H1 (cell line): ENCODE results near the gene PRPS1. TPM values are rescaled to one million over a fixed set of nuclear protein-coding genes. Genes with fewer than 3 reads are reported as not detected.

Experiments
- CTCF ChIA-PET: fragments of 300-600 bp; sonication (Branson Sonifier 250); formaldehyde crosslinking; loops from one replicate; lab custom pipeline; 2021; ENCODE audit not compliant: partially characterized antibody; lab: Charles Lee
- POLR2A ChIA-PET: fragments of 300-600 bp; sonication (Branson Sonifier 250); formaldehyde crosslinking; loops from one replicate; lab custom pipeline; 2021; ENCODE audit warnings: inconsistent platforms; ENCODE audit not compliant: partially characterized antibody; lab: Charles Lee
- DNase-seq, 2 experiments: peaks; one replicate each; pipeline versions ENCODE4 v3.0.0 to v3.0.0-alpha.2; 2010 to 2022; ENCODE audit warnings: low spot score in 2 of 2, low read depth in 1 of 2, mixed read lengths in 1 of 2
- FAIRE-seq: peaks from 2 replicates; lab custom pipeline; 2011; peaks lifted over from hg19 to GRCh38; lab: Jason Lieb, UNC
- H2AFZ ChIP-seq: 2 replicates; pipeline ENCODE4 v1.8.1; 2012; ENCODE audit warnings: low read length, inconsistent platforms
- H2AK5ac ChIP-seq: 2 replicates; pipeline ENCODE4 v1.6.1; 2013; ENCODE audit warnings: low read depth, low read length
- H2BK120ac ChIP-seq: replicated peaks from 2 replicates; pipeline ENCODE3; 2013; ENCODE audit warnings: low read depth, low read length, inconsistent platforms
- H2BK12ac ChIP-seq: 2 replicates; pipeline ENCODE4 v1.6.1; 2013; ENCODE audit warnings: low read depth, low read length
- H2BK15ac ChIP-seq: 2 replicates; pipeline ENCODE4 v1.6.1; 2013; ENCODE audit warnings: low read length
- H2BK20ac ChIP-seq: 2 replicates; pipeline ENCODE4 v1.6.1; 2013; ENCODE audit warnings: low read length
- H2BK5ac ChIP-seq: 2 replicates; pipeline ENCODE4 v1.6.1; 2013; ENCODE audit warnings: low read depth, low read length
- H3K14ac ChIP-seq: 2 replicates; pipeline ENCODE4 v1.6.1; 2013; ENCODE audit warnings: inconsistent platforms; ENCODE audit not compliant: insufficient read length
- H3K18ac ChIP-seq: 2 replicates; pipeline ENCODE4 v1.6.1; 2013; ENCODE audit warnings: low read length; ENCODE audit errors: extremely low read depth
- H3K23ac ChIP-seq: 2 replicates; pipeline ENCODE4 v1.6.1; 2013; ENCODE audit warnings: inconsistent platforms; ENCODE audit not compliant: insufficient read length
- H3K23me2 ChIP-seq: 2 replicates; pipeline ENCODE4 v1.6.1; 2013; ENCODE audit warnings: low read depth, low read length
- H3K27ac ChIP-seq: 2 replicates; pipeline ENCODE4 v1.6.1; 2011; ENCODE audit warnings: low read depth, low read length, inconsistent platforms
- H3K27me3 ChIP-seq, 4 experiments: replicated peaks in 1 of 4; 1 replicate in 1 of 4; 2 replicates in 3 of 4; pipeline versions ENCODE4 v1.6.1 to v1.8.1; 2011 to 2013; ENCODE audit warnings: low read length in 3 of 4, mild to moderate bottlenecking in 3 of 4, inconsistent platforms in 2 of 4, mixed read lengths in 2 of 4, moderate library complexity in 1 of 4; ENCODE audit not compliant: control insufficient read depth in 3 of 4, insufficient read depth in 3 of 4; ENCODE audit errors: extremely low read depth in 1 of 4
- H3K36me3 ChIP-seq, 4 experiments: 2 replicates each; pipeline versions ENCODE4 v1.6.1 to v1.8.1; 2011 to 2013; ENCODE audit warnings: mild to moderate bottlenecking in 4 of 4, low read length in 3 of 4, moderate library complexity in 2 of 4, control low read depth in 1 of 4, inconsistent platforms in 1 of 4; ENCODE audit not compliant: insufficient read depth in 4 of 4, control insufficient read depth in 2 of 4
- H3K4ac ChIP-seq: replicated peaks from 2 replicates; pipeline ENCODE3; 2013; ENCODE audit warnings: low read length, low read depth, mixed read lengths, inconsistent platforms; ENCODE audit not compliant: insufficient read length
- H3K4me1 ChIP-seq, 4 experiments: replicated peaks in 1 of 4; 1 replicate in 1 of 4; 2 replicates in 3 of 4; pipeline versions ENCODE4 v1.6.1 to v1.8.1; 2011 to 2013; ENCODE audit warnings: low read length in 3 of 4, inconsistent platforms in 2 of 4, mixed read lengths in 1 of 4; ENCODE audit not compliant: insufficient read depth in 4 of 4, control insufficient read depth in 3 of 4
- H3K4me2 ChIP-seq, 2 experiments: 2 replicates each; pipeline versions ENCODE4 v1.6.1 to v1.8.1; 2011 to 2013; ENCODE audit warnings: low read depth in 2 of 2, low read length in 2 of 2, control low read depth in 1 of 2, inconsistent platforms in 1 of 2, mild to moderate bottlenecking in 1 of 2; ENCODE audit not compliant: insufficient read depth in 1 of 2
- H3K4me3 ChIP-seq, 4 experiments: fragments of 200-600, 300-600 bp in 1 of 4; sonication (generic), shearing (Covaris generic), sonication (Bioruptor Twin) in 1 of 4; 2 replicates each; pipeline versions ENCODE4 v1.5.1 to v1.8.1; 2011 to 2016; ENCODE audit warnings: low read length in 4 of 4, low read depth in 3 of 4, control low read depth in 2 of 4, inconsistent platforms in 2 of 4, mild to moderate bottlenecking in 2 of 4, mixed read lengths in 1 of 4, moderate library complexity in 1 of 4; ENCODE audit not compliant: insufficient read depth in 2 of 4; ENCODE audit errors: extremely low read depth in 1 of 4
- H3K56ac ChIP-seq: replicated peaks from 2 replicates; pipeline ENCODE3; 2013; ENCODE audit warnings: low read depth, mild to moderate bottlenecking, mixed read lengths, low read length, inconsistent platforms; ENCODE audit not compliant: insufficient read length
- H3K79me1 ChIP-seq: 2 replicates; pipeline ENCODE4 v1.6.1; 2013; ENCODE audit warnings: low read depth, low read length, control low read depth
- H3K79me2 ChIP-seq, 2 experiments: 2 replicates each; pipeline versions ENCODE4 v1.6.1 to v1.8.1; 2012 to 2013; ENCODE audit warnings: low read length in 2 of 2, mild to moderate bottlenecking in 2 of 2, inconsistent platforms in 1 of 2; ENCODE audit not compliant: insufficient read depth in 2 of 2, control insufficient read depth in 1 of 2
- H3K9ac ChIP-seq, 4 experiments: replicated peaks in 1 of 4; 1 replicate in 1 of 4; 2 replicates in 3 of 4; pipeline versions ENCODE4 v1.6.1 to v1.8.1; 2011 to 2013; ENCODE audit warnings: low read depth in 3 of 4, low read length in 3 of 4, control low read depth in 2 of 4, mild to moderate bottlenecking in 2 of 4, moderate library complexity in 2 of 4, inconsistent platforms in 1 of 4; ENCODE audit errors: extremely low read depth in 1 of 4
- H3K9me3 ChIP-seq, 2 experiments: 2 replicates each; pipeline versions ENCODE4 v1.6.1 to v1.8.1; 2012 to 2013; ENCODE audit warnings: mild to moderate bottlenecking in 2 of 2, moderate library complexity in 2 of 2, control low read depth in 1 of 2, inconsistent platforms in 1 of 2, low read depth in 1 of 2, low read length in 1 of 2, mixed read lengths in 1 of 2; ENCODE audit not compliant: insufficient read depth in 2 of 2
- H4K20me1 ChIP-seq, 2 experiments: replicated peaks in 1 of 2; 2 replicates each; pipeline versions ENCODE3 to v1.8.1; 2011 to 2013; ENCODE audit warnings: inconsistent platforms in 2 of 2, low read length in 2 of 2, mild to moderate bottlenecking in 1 of 2; ENCODE audit not compliant: insufficient read depth in 2 of 2, control insufficient read depth in 1 of 2
- H4K5ac ChIP-seq: 2 replicates; pipeline ENCODE4 v1.6.1; 2013; ENCODE audit warnings: low read length, low read depth, mixed read lengths, inconsistent platforms; ENCODE audit not compliant: insufficient read length
- H4K8ac ChIP-seq: 2 replicates; pipeline ENCODE4 v1.8.0; 2013; ENCODE audit warnings: mild to moderate bottlenecking, moderate library complexity, low read length, inconsistent platforms; ENCODE audit not compliant: insufficient read depth; ENCODE audit errors: extremely low read depth
- H4K91ac ChIP-seq: replicated peaks from 2 replicates; pipeline ENCODE3; 2013; ENCODE audit warnings: low read length, mixed read lengths, inconsistent platforms; ENCODE audit not compliant: insufficient read length
- BRCA1 ChIP-seq: IDR thresholded peaks from 2 replicates; pipeline ENCODE4 v1.6.1; 2012; ENCODE audit warnings: low read depth, low read length, improper control_type of control experiment
- CHD2 ChIP-seq: IDR thresholded peaks from 2 replicates; pipeline ENCODE4 v1.6.1; 2012; ENCODE audit warnings: low read length, improper control_type of control experiment
- CTCF ChIP-seq, 3 experiments: IDR thresholded peaks; 1 replicate in 2 of 3; 2 replicates in 1 of 3; pipeline versions ENCODE4 v1.5.1 to v1.6.1; 2011; ENCODE audit warnings: low read length in 3 of 3, mild to moderate bottlenecking in 3 of 3, inconsistent platforms in 2 of 3, low read depth in 1 of 3, moderate library complexity in 1 of 3; ENCODE audit not compliant: insufficient read depth in 1 of 3; ENCODE audit errors: control extremely low read depth in 1 of 3
- FOSL1 ChIP-seq: IDR thresholded peaks from 2 replicates; pipeline ENCODE4 v1.6.1; 2011; ENCODE audit warnings: mild to moderate bottlenecking, low read depth, low read length, moderate library complexity; ENCODE audit not compliant: insufficient read depth
- JUND ChIP-seq: IDR thresholded peaks from 2 replicates; pipeline ENCODE4 v1.6.1; 2011; ENCODE audit warnings: mild to moderate bottlenecking, improper control_type of control experiment, low read length
- MAX ChIP-seq: IDR thresholded peaks from 2 replicates; pipeline ENCODE4 v1.6.1; 2012; ENCODE audit warnings: inconsistent platforms
- POLR2A ChIP-seq, 2 experiments: IDR thresholded peaks; 1 replicate in 1 of 2; 2 replicates in 1 of 2; pipeline ENCODE4 v1.6.1; 2011; ENCODE audit warnings: low read depth in 2 of 2, low read length in 2 of 2, mild to moderate bottlenecking in 2 of 2; ENCODE audit errors: control extremely low read depth in 1 of 2
- RAD21 ChIP-seq, 2 experiments: IDR thresholded peaks in 1 of 2; conservative IDR thresholded peaks in 1 of 2; 2 replicates each; pipeline ENCODE4 v1.6.1; 2011; ENCODE audit warnings: low read depth in 2 of 2, low read length in 2 of 2, improper control_type of control experiment in 1 of 2, inconsistent platforms in 1 of 2, mild to moderate bottlenecking in 1 of 2, moderate library complexity in 1 of 2
- SP1 ChIP-seq: IDR thresholded peaks from 2 replicates; pipeline ENCODE4 v1.6.1; 2011; ENCODE audit warnings: low read depth, low read length
- WGBS, 2 experiments: shearing (Covaris generic) in 1 of 2; methylation state at CpG; one replicate each; pipeline versions ENCODE4 v1.1.6 to v1.1.7; 2013 to 2015; ENCODE audit warnings: low lambda C conversion rate in 2 of 2, mixed read lengths in 2 of 2, inconsistent platforms in 1 of 2, low coverage in 1 of 2, missing lambda C conversion rate in 1 of 2; ENCODE audit not compliant: insufficient replicate concordance in 2 of 2, insufficient coverage in 1 of 2, insufficient read length in 1 of 2; ENCODE audit errors: extremely low coverage in 1 of 2, missing lambda C conversion rate in 1 of 2; 5-methylcytosine and 5-hydroxymethylcytosine counted together
- polyA plus RNA-seq, 7 experiments: library from polyadenylated mRNA; depleted of rRNA in 3 of 7; stranded (reverse) in 5 of 7; unstranded in 2 of 7; fragments of >200 nt in 5 of 7; fragments of 200-250 nt in 2 of 7; gene quantifications; 1 replicate in 5 of 7; 2 replicates in 1 of 7; 4 replicates in 1 of 7; pipeline versions ENCODE4 v1.2.1 to v1.2.3, GENCODE V29; 2011 to 2013; ENCODE audit warnings: missing spikeins in 2 of 7, mixed read lengths in 2 of 7
- total RNA-seq: library from RNA; stranded (reverse); fragmentation: NEBNext Ultra II Directional; extraction: Animal tissue kit (Norgen Biotek cat#: 25700); gene quantifications from 2 replicates; pipeline ENCODE4 v1.2.1, GENCODE V29; 2021

PRPS1 gene
- total and polyA plus RNA-seq, 2 of the 8 experiments (the other 6 are each of a cell fraction or from before 2014, with no cell fraction given) = 90.1 to 110 TPM

- H3K4me1 ChIP-seq = no peaks in the 10 kb centered on the region; a peak in 1 of 7 replicates
- peaks cover 0 to 5% of the 10 kb centered on the region in 2 experiments for H4K20me1 ChIP-seq
- no peak overlapping the region for H3K56ac ChIP-seq
- CTCF ChIA-PET = interaction anchor here (0.6 to 2.4 kb wide), 10 partner anchors 11 to 148 kb away, joined by 3 to 11 read pairs (median 3); partner anchors contain the start of gene NCBP2L
- TF ChIP-seq CTCF (IDR thresholded peaks at IDR 0.05; ENCODE audit: control extremely low read depth in 1 of 3, insufficient read depth in 1 of 3, low read depth in 1 of 3, low read length in 3 of 3) (peak in 1 of 3 experiments; percentile 19; a peak in 1 of 4 replicates), FOSL1 (no peak), RAD21 (IDR thresholded peaks at IDR 0.05 in 1 of 2, conservative IDR thresholded peaks at IDR 0.05 in 1 of 2; ENCODE audit: low read depth in 2 of 2, low read length in 2 of 2) (peak in 1 of 2 experiments; percentile 15; a peak in 1 of 4 replicates), POLR2A (IDR thresholded peaks at IDR 0.05; ENCODE audit: control extremely low read depth in 1 of 2, low read depth in 2 of 2, low read length in 2 of 2) (no peak), JUND (no peak), BRCA1 (no peak), MAX (no peak), SP1 (no peak), CHD2 (no peak)
- no peak overlapping the region for H2BK20ac ChIP-seq
- peak overlapping the region; percentile 74 to 94 (median 87) for H3K4me3 ChIP-seq
- no peak overlapping the region for H3K23ac ChIP-seq
- DNase-seq (no peak), FAIRE-seq (peak; percentile 28)
- H3K79me2 ChIP-seq = peaks cover 0 to 56% of the 10 kb centered on the region in 2 experiments; a peak in 3 of 4 replicates
- H3K23me2 ChIP-seq = peaks cover 2% of the 10 kb centered on the region; the same call in 1 of the 2 replicates
- H3K14ac ChIP-seq = no peak overlapping the region
- no peak overlapping the region for H2AK5ac ChIP-seq
- no peaks in the 10 kb centered on the region for H3K9me3 ChIP-seq
- no peaks in the 10 kb centered on the region for H3K27me3 ChIP-seq
- no peak overlapping the region for H2BK15ac ChIP-seq
- H2BK12ac ChIP-seq = no peak overlapping the region
- H4K5ac ChIP-seq = no peak overlapping the region
- H3K79me1 ChIP-seq = no peaks in the 10 kb centered on the region
- H3K18ac ChIP-seq = no peak overlapping the region
- 7% methylated on average over 5 of the region's 5 CpGs; no CpG with 5 or more reads in 1 of the 2 experiments for WGBS, 2 experiments
- peak overlapping the region; percentile 67 to 68 for H3K4me2 ChIP-seq
- no peak overlapping the region; the same call in 1 of the 2 replicates for H3K27ac ChIP-seq
- no peak overlapping the region for H4K91ac ChIP-seq
- no peak overlapping the region for H2AFZ ChIP-seq
- H2BK120ac ChIP-seq = no peak overlapping the region
- H3K4ac ChIP-seq = no peak overlapping the region
- no peak overlapping the region for H4K8ac ChIP-seq
- POLR2A ChIA-PET = interaction anchor here (1.0 to 1.7 kb wide), 8 partner anchors 12 to 633 kb away, joined by 3 to 8 read pairs (median 3); partner anchors contain the start of gene TSC22D3
- peak overlapping the region; percentile 68 to 80 (median 76); a peak in 6 of 7 replicates for H3K9ac ChIP-seq
- no peak overlapping the region for H2BK5ac ChIP-seq
- no peaks in the 10 kb centered on the region; a peak in 1 of 8 replicates for H3K36me3 ChIP-seq
Observed at GRCh38 chrX:107629540-107629909, 1.2 kb downstream of the PRPS1 start.
